PFSK-1 (cell line): ENCODE measurements around the gene TSC2.

ENCODE experiments used
- FOXP2 ChIP-seq: optimal IDR thresholded peaks from 2 replicates; pipeline ENCODE3; 2011; ENCODE audit warnings: borderline replicate concordance, control low read depth, inconsistent platforms; ENCODE audit not compliant: insufficient read depth; ENCODE audit errors: extremely low read length, extremely low read depth
- POLR2AphosphoS5 ChIP-seq: IDR thresholded peaks from 2 replicates; pipeline ENCODE4 v1.6.1; 2012; ENCODE audit warnings: low read depth, mild to moderate bottlenecking, control low read depth, low read length, moderate library complexity
- SIN3A ChIP-seq: IDR thresholded peaks from 2 replicates; pipeline ENCODE4 v1.6.1; 2012; ENCODE audit warnings: mild to moderate bottlenecking, low read length, moderate library complexity, borderline replicate concordance; ENCODE audit not compliant: insufficient read depth
- TAF1 ChIP-seq: IDR thresholded peaks from 2 replicates; pipeline ENCODE4 v1.6.1; 2012; ENCODE audit warnings: low read length, control low read depth, borderline replicate concordance; ENCODE audit not compliant: insufficient read depth
- TF ChIP-seq, protein P1 (sequence below), 2 experiments: IDR thresholded peaks; 2 replicates each; pipeline versions ENCODE4 v1.6.1 to v1.8.0; 2011 to 2012; ENCODE audit warnings: low read depth in 2 of 2, low read length in 2 of 2, control low read depth in 1 of 2, inconsistent platforms in 1 of 2, mild to moderate bottlenecking in 1 of 2, moderate library complexity in 1 of 2; ENCODE audit not compliant: insufficient read depth in 1 of 2

DNA sequence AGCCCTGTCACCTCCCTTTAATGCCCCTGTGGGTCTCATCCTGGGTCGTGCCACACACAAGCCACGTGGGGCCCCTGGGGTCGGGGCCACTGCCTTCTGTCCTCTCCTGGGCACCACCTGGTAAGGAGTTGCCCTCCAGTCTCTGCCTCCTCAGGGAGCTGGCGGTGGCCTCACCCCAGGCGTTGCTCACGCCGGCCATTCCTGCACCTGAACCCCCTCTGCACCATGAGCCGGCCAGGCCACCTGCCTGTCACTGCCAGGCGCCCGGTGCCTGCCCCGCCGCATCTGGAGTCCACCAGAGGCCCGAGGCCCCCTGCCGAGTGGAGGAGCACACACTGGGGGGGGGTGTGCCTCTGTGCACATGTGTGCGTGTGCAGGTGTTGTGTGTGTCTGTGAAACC lies 10.7 kb upstream of the TSC2 start:
- TF ChIP-seq POLR2AphosphoS5 (no peak), TAF1 (no peak), SIN3A (no peak), FOXP2 (no peak)
- TF ChIP-seq, protein P1, sequence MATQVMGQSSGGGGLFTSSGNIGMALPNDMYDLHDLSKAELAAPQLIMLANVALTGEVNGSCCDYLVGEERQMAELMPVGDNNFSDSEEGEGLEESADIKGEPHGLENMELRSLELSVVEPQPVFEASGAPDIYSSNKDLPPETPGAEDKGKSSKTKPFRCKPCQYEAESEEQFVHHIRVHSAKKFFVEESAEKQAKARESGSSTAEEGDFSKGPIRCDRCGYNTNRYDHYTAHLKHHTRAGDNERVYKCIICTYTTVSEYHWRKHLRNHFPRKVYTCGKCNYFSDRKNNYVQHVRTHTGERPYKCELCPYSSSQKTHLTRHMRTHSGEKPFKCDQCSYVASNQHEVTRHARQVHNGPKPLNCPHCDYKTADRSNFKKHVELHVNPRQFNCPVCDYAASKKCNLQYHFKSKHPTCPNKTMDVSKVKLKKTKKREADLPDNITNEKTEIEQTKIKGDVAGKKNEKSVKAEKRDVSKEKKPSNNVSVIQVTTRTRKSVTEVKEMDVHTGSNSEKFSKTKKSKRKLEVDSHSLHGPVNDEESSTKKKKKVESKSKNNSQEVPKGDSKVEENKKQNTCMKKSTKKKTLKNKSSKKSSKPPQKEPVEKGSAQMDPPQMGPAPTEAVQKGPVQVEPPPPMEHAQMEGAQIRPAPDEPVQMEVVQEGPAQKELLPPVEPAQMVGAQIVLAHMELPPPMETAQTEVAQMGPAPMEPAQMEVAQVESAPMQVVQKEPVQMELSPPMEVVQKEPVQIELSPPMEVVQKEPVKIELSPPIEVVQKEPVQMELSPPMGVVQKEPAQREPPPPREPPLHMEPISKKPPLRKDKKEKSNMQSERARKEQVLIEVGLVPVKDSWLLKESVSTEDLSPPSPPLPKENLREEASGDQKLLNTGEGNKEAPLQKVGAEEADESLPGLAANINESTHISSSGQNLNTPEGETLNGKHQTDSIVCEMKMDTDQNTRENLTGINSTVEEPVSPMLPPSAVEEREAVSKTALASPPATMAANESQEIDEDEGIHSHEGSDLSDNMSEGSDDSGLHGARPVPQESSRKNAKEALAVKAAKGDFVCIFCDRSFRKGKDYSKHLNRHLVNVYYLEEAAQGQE (IDR thresholded peaks at IDR 0.05; ENCODE audit: insufficient read depth in 1 of 2, low read depth in 2 of 2, low read length in 2 of 2) = no peak
